Right atrium auricular region (tissue), 2 donors: ENCODE results near the gene DEFB128. TPM values are rescaled to one million over a fixed set of nuclear protein-coding genes. Genes with fewer than 3 reads are reported as not detected.

Experiments
- DNase-seq: peaks from one replicate; pipeline ENCODE4 v3.0.0-alpha.2; 2019; ENCODE audit warnings: low spot score
- H3K27ac ChIP-seq, 2 donors: fragments of 200-600 bp; sonication (generic); 1 replicate in 1 of 2; 2 replicates in 1 of 2; pipeline ENCODE4 v1.5.1; 2016 to 2019
- H3K27me3 ChIP-seq, 2 donors: fragments of 200-600 bp; sonication (generic); one replicate each; pipeline versions ENCODE4 v1.5.1 to v1.6.0; 2017 to 2019
- H3K36me3 ChIP-seq: fragments of 200-600 bp; sonication (generic); one replicate; pipeline ENCODE4 v1.5.1; 2016
- H3K4me1 ChIP-seq, 2 donors: fragments of 200-600 bp; sonication (generic); one replicate each; pipeline versions ENCODE4 v1.5.1 to v1.6.0; 2017 to 2019
- H3K4me3 ChIP-seq, 2 donors: fragments of 200-600 bp; sonication (generic); 1 replicate in 1 of 2; 2 replicates in 1 of 2; pipeline ENCODE4 v1.5.1; 2017 to 2019; ENCODE audit warnings: mild to moderate bottlenecking in 1 of 2, moderate library complexity in 1 of 2
- H3K9me3 ChIP-seq, 2 donors: fragments of 200-600 bp; sonication (generic); one replicate each; pipeline ENCODE4 v1.5.1; 2019
- CTCF ChIP-seq, 2 donors: fragments of 200-600 bp; sonication (generic); IDR thresholded peaks; one replicate each; pipeline ENCODE4 v1.5.1; 2019; ENCODE audit warnings: antibody characterized with exemption in 2 of 2
- total RNA-seq, 2 donors: library from RNA; depleted of rRNA; stranded (reverse); fragments of >200 nt; gene quantifications; one replicate each; pipeline ENCODE4 v1.1.0, GENCODE V29; 2016

DEFB128 gene
- total RNA-seq, 2 donors from 2014 or later: not detected

GRCh38 chr20:184288-184687, 5.2 kb downstream of the DEFB128 start:
- H3K9me3 ChIP-seq: peaks cover 0 to 14% of the 10 kb centered on the region in 2 donors
- DNase-seq: no peak
- no peaks in the 10 kb centered on the region for H3K4me1 ChIP-seq
- no peaks in the 10 kb centered on the region for H3K27me3 ChIP-seq
- H3K36me3 ChIP-seq: no peaks in the 10 kb centered on the region
- no peak for TF ChIP-seq CTCF (IDR thresholded peaks at IDR 0.05)
- no peak overlapping the region for H3K4me3 ChIP-seq
- no peak overlapping the region for H3K27ac ChIP-seq

- H3K27me3 ChIP-seq: no peaks in the 10 kb centered on the region
- no peak overlapping the region for H3K27ac ChIP-seq
- H3K4me3 ChIP-seq: no peak overlapping the region
- H3K36me3 ChIP-seq: no peaks in the 10 kb centered on the region
- no peaks in the 10 kb centered on the region for H3K4me1 ChIP-seq
- TF ChIP-seq CTCF (IDR thresholded peaks at IDR 0.05): no peak
- DNase-seq: no peak
- no peaks in the 10 kb centered on the region for H3K9me3 ChIP-seq
Measured at GRCh38 chr20:168876-169275, 20.6 kb downstream of the DEFB128 start.

- no peaks in the 10 kb centered on the region for H3K36me3 ChIP-seq
- no peaks in the 10 kb centered on the region for H3K4me1 ChIP-seq
- no peaks in the 10 kb centered on the region for H3K9me3 ChIP-seq
- no peaks in the 10 kb centered on the region for H3K27me3 ChIP-seq
- no peak overlapping the region for H3K27ac ChIP-seq
- H3K4me3 ChIP-seq: no peak overlapping the region
- no peak for DNase-seq
- TF ChIP-seq CTCF (IDR thresholded peaks at IDR 0.05): no peak
Measured at GRCh38 chr20:164618-165017, 24.9 kb downstream of the DEFB128 start.

- no peaks in the 10 kb centered on the region for H3K4me1 ChIP-seq
- no peak within 1 kb of the TSS for H3K27ac ChIP-seq
- DNase-seq: no peak
- H3K27me3 ChIP-seq: no peaks in the 10 kb centered on the region
- H3K9me3 ChIP-seq: no peaks in the 10 kb centered on the region
- H3K4me3 ChIP-seq: no peak within 1 kb of the TSS
- TF ChIP-seq CTCF (IDR thresholded peaks at IDR 0.05): no peak
- no peaks in the 10 kb centered on the region for H3K36me3 ChIP-seq
Measured at GRCh38 chr20:157154-157553, 32.4 kb downstream of the DEFB128 start, which contains the start of gene DEFB127. Gene DEFB127, plus strand, starts transcription at chr20:157454. Its CDS starts 91 bp downstream, at chr20:157545.

- DNase-seq: no peak
- no peak overlapping the region for H3K27ac ChIP-seq
- no peaks in the 10 kb centered on the region for H3K36me3 ChIP-seq
- H3K4me3 ChIP-seq: no peak overlapping the region
- H3K9me3 ChIP-seq: no peaks in the 10 kb centered on the region
- TF ChIP-seq CTCF (IDR thresholded peaks at IDR 0.05): no peak
- no peaks in the 10 kb centered on the region for H3K27me3 ChIP-seq
- no peaks in the 10 kb centered on the region for H3K4me1 ChIP-seq
Measured at GRCh38 chr20:152131-152530, 37.4 kb downstream of the DEFB128 start.

- DNase-seq: no peak
- H3K27me3 ChIP-seq: no peaks in the 10 kb centered on the region
- H3K27ac ChIP-seq: no peak overlapping the region
- no peak for TF ChIP-seq CTCF (IDR thresholded peaks at IDR 0.05)
- H3K9me3 ChIP-seq: no peaks in the 10 kb centered on the region
- no peaks in the 10 kb centered on the region for H3K36me3 ChIP-seq
- no peak overlapping the region for H3K4me3 ChIP-seq
- no peaks in the 10 kb centered on the region for H3K4me1 ChIP-seq
Measured at GRCh38 chr20:145877-146276, 43.6 kb downstream of the DEFB128 start.
